GM18907 (cell line): ENCODE measurements around the gene ADAT1.
"Not testable (repeated sequence)": the region's sequence is repeated elsewhere in the genome, so short reads cannot be mapped to it uniquely, and the experiment has no call there.

ENCODE experiments used
- ATAC-seq: cut with Tn5 transposase; IDR thresholded peaks from one replicate; pipeline ENCODE4 v1.9.1; 2021; ENCODE audit warnings: mild to moderate bottlenecking, moderate library complexity; ENCODE audit not compliant: unreplicated experiment

Gene ADAT1

DNA sequence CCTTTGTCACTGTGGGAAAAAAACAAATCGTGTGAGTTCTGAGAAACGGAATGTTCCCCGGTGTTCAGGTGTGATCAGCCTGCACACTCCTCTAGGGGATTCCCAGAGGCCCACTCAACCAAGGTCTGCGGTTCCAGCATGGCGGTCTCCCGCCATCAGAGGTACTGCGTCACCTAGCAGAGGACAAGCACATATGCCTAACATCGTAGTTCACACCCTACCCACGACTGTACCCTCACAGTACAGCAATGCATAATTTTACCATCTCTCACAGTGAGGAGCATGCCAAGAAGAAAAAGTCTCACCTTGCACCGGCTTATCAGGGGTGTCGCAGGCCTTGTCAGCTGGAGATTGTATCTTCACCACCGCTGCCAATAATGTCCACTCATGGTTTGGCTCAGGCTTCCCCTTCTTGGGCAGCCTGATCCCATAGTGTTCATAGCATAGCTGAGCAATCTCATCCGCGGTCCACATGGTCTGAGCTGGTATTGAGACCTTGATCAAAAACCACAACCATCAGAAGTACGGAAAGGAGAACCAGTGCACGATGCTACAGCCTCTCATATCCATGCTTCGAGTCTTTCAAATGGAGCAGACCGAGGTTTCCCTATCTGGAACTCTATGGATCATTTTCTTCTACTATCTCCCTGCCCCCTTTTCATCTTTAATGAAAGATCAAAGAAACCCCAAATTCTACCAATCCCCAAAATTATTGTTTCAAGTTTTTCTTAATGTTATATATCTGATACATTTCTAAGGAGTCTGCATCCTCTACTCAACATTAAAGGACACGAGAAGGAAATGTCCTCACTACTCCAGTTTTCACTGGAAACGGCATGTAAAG, 2.5 kb downstream of the ADAT1 start:
- no peak for ATAC-seq

DNA sequence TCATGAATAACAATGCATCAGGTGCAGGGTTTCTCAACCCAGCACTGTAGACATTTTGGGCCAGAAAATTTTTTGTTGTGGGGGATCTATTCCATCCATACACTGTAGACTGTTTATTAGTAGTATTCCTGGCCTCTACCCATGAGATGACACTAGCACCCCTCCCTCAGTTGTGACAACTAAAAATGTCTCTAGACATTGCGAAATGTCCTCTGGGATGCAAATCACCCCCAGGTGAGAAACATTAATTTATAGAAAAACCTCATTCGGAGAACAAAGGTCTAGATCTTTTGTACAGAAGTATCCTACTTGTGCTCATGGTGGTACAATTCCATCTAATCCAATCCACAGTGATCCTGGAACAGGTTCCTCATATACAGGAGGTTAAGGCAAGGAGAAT, 4.3 kb downstream of the ADAT1 start:
- ATAC-seq, result no peak

DNA sequence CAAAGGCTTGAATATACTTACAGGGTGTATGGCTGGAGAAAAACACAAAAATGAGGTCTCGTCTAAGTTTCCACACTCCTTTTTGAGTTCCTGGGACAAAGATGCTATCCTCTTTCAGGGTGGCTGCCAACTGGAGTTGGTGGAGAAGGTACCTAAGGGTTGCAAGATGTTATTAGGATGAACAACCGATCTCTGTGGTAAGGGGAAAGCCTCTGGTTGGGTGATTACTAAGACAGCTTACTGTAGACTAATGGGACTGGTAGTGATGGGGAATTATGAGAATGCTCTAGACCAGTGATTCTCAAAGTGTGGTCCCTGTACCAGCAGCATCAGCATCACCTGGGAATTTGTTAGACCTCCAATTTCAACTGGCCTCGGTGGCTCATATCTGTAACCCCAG, 6.0 kb downstream of the ADAT1 start:
- ATAC-seq, result no peak

DNA sequence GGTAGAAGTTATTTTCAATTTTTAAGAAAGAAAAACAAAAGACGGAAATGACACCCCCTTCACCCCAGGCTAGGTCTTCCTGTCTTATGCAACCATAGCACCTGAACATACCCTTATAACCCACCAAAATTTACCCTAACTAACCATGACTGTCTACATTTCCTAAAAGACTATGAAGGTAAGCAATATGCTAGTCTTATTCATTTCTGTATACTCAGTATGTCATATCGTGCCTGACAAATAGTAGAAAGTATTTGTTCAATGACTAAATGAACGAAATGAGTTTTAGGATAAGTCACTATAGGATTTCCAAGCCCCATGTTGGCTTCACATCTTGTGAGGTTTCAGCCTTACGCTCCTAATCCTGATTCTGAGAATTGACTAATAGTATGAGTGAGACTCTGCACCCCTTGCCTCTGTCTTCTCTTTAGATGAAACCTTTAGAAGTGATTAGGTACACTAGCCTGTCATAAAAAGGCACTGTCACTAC, 6.5 kb downstream of the ADAT1 start:
- ATAC-seq, result no peak

DNA sequence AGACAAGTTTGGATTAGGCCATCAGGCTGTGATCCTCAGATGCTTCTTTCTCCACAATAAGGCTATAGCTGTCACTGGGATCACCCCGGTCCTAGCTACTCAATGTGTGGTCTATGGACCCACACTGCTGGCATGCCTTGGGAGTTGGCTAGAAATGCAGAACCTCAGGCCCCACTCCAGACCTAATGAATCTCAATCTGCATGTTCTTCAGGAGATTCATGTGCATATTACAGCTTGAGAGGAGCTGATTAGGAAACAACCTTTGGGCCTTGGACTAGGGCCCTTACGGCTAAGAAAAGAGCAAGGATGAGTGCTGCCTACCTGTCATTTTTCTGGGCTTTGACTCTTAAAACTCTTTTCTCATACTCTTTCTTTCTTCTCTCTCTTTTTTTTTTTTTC, 7.5 kb downstream of the ADAT1 start:
- ATAC-seq, result no peak

DNA sequence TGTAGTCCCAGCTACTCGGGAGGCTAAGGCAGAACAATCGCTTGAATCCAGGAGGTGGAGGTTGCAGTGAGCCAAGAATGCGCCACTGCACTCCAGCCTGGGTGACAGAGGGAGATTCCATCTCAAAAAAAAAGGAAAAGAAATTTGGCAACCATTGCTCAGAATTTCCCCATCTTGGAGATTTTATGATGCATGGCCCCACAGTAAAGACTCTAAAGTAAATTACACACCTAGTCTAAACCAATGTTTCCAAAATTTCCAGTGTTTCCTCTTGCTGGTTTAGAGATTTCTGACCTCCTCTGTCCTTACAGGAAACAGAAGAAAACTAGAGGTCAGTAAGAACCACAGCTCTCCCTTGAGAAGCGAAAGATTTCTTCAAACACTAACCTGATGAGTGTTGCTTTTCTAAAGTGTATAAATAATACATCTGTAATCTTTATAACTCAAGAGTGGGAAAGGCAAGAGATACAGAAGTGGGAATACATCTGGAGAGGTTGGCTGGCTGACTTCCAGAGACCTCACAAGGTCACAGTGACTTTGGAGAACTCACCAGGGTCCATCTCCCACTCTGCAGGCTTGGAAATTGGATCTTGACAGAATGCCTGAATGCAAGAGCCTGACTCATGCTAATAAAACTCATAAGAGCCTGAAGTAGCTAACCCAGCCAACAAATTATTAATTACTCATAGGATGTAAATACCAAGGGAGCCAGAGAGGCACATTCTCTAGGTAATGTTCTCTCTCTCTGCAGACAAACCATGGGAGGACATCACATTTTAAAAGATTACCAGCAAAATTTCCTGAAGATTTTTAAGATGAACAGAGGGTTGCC, 8.8 kb downstream of the ADAT1 start:
- no peak for ATAC-seq

DNA sequence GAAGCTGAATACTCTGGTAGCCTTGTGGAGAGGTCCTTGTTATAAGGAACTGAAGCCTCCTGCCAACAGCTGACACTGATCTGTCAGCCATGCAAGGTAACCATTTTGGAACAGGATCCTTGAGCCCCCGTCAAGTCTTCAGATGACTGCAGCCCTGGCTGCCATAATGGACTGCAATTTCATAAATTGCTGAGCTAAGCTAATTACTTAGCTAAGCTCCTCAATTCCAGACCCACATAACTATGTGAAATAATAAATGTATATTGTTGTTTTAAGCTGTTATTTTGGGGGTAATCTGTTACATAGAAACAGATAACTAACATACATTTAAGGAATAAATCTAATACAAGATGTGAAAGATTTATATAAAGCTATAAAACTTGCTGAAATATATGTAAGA, 16.6 kb downstream of the ADAT1 start:
- ATAC-seq, result no peak

DNA sequence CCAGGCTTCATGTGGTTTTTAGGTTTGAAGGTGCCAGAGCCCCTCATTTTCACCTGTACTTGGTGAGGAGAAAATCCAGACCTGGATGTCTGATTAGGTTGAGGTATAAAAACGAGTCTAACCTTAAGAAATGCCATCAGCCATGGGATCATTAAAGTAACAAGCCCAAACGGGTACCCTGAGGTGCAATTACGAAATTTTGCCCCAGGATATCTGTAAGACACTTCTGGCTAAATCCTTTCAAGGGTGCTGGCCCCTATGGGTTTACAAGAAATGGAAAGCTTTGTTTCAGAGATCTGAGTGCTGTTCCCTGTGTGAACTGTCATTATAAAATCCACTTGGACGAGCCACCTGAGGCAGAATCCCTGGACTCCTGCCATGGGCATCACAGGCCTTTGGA, 19.8 kb downstream of the ADAT1 start:
- ATAC-seq, result no peak

DNA sequence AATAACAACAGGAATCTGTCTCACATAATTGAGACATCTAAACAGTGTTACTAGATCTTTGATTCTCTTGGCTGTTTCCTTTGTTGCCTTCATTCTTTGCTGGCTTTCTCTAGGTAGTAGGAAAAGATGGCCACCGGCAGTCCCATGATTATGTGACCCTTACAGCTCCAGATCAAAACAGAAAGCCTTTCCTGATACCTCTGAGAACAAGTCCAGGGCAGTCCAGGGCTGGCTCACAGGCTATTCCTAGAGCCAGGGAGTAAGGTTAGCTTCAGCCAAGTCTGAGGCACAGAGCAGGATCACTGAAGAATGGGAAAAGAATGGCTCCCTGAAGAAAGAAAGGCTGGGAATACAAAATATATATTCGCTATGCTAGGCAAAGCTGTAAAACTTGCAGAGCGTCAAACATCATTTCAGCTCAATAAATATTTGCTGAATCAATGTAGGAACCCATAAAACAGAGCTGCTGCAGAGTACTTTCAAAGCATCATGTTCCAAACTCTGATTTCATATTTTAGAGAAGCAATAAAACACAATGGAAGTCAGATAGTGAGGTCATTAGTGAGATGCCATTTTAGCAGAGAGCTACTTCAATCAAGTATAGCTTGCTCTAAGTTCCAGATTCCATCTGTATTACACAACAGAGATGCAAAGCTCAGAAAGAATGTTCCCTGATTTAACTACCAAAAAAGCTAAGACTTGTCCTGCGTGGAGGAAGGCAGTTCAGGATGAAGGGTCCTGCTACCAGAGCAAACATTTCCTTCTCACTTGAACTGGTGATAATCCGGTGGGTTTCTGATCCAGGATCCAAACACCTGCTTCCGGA, 23.4 kb downstream of the ADAT1 start:
- no peak for ATAC-seq

DNA sequence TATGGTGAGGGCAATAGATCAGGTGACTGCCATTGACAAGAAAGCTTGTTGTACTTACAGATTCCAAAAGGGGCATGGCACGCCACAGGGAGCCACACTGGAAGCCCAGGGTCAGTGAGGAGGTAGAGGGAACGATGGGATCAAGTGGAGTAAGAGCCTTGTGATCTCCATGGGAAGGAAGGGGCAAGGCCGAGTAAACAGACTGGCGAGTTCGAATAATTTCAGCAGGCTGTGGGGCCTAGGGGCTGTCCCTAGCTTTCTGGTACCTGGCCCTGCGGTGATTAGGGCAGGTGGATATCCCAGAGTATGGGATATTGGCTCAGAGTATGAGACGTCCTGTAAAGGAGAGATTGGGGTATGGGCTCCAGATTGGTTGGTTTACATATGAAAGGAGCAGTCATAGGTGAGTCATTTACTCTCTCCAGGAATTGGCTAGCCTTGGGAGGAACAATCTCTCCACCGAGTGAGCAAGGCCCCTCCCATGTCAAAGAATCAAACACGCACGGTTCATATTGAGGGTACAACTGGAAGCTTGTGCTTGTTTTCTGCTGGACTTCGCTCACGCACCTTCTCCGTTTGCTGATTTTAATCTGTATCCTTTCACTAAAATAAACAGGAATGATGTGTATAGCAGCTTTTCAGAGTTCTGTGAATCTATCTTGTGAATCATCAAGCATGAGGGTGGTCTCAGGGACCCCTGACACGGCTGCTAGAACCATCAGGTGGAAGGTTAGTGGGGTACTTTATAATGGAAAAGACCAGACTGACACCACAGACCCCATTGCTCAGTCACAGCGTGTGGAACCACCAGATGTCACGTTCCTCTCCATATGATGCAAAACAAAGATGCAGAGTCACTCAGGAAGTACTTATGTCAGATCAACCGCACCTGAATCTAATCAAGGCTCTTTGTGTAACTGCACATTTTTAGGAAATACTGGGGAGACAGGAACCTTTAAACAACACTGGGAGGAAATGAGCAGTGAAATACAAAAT, 29.0 kb downstream of the ADAT1 start:
- ATAC-seq, result no peak

DNA sequence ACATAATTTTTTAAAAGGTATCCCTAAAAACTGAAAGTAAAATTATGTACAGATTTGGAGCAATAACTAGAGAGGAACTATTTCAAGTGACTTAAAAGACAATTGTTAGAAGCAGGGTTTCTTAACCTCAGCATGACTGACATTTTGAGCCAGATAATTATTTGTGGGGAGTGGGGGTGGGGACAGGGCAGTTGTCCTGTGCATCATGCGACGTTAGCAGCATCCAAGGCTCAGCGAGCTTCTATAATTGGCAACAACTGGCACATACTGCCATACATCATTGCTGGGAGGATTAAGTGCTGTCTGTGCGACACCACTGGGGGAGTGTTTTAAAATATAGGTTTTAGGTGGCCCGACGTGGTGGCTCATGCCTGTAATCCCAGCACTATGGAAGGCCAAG, 29.8 kb downstream of the ADAT1 start:
- no peak for ATAC-seq

DNA sequence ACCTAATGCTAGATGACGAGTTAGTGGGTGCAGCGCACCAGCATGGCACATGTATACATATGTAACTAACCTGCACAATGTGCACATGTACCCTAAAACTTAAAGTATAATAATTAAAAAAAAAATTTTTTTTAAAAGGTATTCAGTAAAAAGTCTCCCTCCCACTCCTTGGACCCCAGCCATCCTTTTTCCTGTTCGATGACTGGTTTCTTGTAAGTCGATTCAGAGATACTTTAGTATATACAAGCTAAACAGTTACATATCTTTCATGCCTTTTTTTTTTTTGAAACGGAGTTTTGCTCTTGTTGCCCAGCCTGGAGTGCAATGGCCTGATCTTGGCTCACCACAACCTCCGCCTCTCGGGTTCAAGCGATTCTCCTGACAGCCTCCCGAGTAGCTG, 31.2 kb downstream of the ADAT1 start:
- not testable (repeated sequence) for ATAC-seq

DNA sequence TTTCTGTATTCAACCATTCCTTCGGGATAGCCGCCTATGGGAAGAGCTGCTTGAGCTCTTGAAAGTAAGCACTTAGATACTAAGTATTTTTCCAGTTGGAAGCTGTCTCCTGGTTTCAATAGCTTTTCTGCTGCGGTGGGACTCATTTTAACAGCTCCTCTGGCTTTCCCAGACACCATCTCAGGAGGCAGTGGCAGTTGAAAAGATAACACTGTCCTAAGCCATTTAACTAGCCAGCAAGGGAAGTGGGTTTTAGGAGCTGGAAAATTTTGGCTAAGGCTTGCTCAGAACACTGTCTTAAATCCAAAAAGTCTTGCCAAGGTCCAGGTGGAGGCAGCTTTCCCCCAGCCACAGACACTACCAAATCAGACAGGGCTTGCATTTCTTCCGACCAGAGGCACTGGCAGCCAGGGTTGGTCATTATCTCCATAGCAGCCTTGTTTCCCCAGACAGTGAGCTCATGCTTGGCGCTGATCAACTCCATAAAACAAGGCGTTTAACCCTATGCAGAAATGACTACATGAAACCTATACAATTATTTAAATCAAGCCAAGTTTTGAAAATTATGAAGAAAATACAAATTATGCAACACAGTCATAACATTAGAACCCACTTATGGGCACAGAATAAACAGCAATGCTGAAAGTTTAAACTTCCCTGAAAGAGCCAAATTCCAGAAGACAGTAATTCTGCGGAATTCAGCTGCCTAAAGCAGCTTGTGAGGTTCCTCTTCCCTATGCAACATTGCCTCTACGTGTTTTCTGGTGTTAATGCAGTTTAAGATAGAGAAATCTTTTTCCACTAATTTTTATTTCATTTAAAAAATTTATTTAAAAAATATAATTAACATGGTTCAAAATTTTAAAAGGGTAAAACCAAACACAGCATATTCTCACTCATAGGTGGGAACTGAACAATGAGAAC, 31.9 kb downstream of the ADAT1 start:
- ATAC-seq, result no peak

DNA sequence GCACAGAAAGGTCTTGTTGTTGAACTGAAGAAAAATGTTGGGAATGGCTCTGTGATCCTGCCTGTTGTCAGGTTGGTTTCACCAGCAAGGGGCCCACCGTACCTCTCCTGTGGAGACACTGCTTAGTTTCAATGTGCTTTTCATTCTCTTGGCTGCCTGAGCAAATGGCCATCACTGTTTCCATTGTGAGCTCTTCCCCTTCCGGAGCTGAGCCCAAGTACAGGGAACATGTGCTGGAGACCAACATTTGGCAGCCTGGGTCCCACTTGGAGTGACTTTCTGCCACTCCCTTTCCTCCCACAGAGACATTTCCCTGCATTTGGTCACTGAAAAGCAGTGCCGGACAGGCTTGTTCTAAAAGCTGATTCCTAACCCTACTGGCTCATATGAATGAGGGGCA, 33.8 kb downstream of the ADAT1 start:
- no peak for ATAC-seq

DNA sequence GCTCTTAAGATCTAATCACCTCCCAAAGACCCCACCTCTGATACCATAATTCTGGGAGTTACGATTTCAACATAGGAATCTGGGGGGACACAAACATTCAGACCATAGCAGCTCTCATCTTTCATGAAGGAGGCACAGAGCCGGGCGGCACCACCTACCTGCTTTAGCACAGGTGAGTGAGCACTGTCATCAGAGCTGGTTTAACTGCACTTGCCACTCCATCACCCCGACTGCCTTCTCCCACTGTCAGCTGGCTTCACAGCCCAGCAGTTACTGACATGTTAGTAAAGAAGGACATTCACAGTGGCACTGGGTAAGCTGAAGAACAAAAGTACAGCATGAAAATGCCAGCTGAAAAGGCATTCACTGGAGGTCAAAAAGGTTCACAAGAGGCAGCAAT, 34.4 kb downstream of the ADAT1 start:
- no peak for ATAC-seq

DNA sequence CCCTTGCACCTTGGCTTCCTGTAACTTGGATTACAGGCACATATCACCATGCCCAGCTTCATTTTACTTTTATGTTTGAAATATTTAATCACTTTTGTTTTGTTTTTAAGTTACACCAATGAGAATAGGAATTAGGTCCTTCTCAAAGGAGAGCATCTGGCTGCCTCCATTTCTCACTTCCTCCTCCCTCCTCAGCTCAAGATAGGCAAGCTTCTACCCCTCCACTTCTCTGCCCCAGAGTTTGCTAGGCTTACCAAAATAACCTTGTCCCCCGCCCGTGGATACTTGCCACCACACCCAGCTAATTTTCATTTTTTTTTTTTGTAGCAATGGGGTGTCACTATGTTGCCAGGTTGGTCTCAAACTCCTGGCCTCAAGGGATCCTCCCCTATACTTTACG, 39.0 kb downstream of the ADAT1 start:
- ATAC-seq, result peak; percentile 63

DNA sequence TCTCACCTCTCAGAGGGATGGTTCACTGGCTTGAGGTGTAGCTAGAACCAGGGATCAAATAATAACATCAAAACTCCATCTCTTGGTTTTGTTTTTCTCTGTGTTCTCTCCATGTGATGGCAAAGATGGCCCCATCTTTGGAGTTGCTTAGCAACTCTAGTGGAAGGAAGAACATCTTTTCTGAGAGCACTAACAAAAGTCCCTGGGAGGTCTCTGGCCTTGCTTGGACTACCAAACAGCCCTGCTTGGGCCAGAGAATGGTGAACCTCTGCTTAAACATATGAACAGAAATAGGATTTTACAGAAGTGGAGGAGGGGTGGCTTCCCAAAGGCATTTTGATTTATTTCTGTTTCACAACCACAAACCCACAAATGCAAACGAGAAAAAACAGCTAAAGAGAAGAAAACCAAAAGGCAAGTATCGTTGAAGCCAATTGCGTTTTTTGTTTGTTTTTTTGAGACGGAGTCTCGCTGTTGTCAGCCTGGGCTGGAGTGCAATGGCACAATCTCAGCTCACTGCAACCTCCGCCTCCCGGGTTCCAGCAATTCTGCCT, 43.7 kb downstream of the ADAT1 start:
- no peak for ATAC-seq

DNA sequence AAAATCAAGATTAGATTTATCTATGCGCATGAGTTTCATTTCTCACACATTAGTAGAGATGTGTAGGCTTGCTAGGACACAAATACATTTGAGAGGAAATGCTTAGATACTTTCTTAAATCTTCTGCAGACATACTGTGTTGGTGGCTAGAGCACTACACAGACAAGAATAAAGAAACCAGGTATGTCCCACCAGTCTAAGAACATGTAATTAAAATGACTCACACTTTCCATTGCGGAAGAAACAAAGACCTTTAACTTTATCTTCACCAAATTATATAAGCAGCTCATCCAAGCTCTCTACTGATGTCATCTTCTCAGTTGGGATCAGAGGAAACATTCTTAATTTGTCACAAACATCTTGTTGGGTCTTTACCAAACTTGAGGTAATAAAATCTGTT, 44.4 kb downstream of the ADAT1 start:
- ATAC-seq, result no peak

DNA sequence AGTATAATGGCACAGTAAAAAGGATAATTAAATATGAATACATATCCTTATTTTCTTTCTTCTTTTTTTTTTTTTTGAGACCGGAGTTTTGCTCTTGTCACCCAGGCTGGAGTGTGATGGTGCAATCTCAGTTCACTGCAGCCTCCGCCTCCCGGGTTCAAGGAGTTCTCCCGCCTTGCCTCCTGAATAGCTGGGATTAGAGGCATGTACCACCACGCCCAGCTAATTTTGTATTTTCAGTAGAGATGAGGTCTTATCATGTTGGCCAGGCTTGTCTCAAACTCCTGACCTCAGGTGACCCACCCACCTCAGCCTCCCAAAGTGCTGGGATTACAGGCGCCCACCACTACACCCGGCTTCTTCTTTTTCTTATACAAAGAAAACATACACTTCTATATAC, 44.9 kb downstream of the ADAT1 start:
- no peak for ATAC-seq
